ENCODE results near the gene MAFG. TPM values are rescaled to one million over a fixed set of nuclear protein-coding genes. Genes with fewer than 3 reads are reported as not detected.
A peak's percentile ranks its signal among the peaks of the same experiment; 100 is the strongest.

The MAFG gene
- total and polyA plus RNA-seq, 2 of the 13 experiments (the other 11 are each of a cell fraction or from before 2014, with no cell fraction given): 14.5 to 20.0 TPM

GRCh38 chr17:81911277-81911961 lies 16.1 kb downstream of the MAFG start, which contains the start of gene PCYT2 (continued):
- TF ChIP-seq GPBP1L1 (CRISPR knock-in tag; IDR thresholded peaks at IDR 0.05): no peak
- no peak for TF ChIP-seq MYNN (CRISPR knock-in tag; IDR thresholded peaks at IDR 0.05; ENCODE audit: low read depth)
- no peak for TF ChIP-seq ZNF619 (CRISPR knock-in tag; IDR thresholded peaks at IDR 0.05)
- no peak for TF ChIP-seq NFAT5 (CRISPR knock-in tag; IDR thresholded peaks at IDR 0.05)
- TF ChIP-seq DMAP1 (CRISPR knock-in tag; IDR thresholded peaks at IDR 0.05): no peak
- no peak for TF ChIP-seq SRY (CRISPR knock-in tag; IDR thresholded peaks at IDR 0.05)
- no peak for TF ChIP-seq ZBTB40 (IDR thresholded peaks at IDR 0.05)
- no peak for TF ChIP-seq ZBTB40 (CRISPR knock-in tag; IDR thresholded peaks at IDR 0.05)
- peak; percentile 30; the same call in 1 of the 2 replicates for TF ChIP-seq RFXAP (CRISPR knock-in tag; IDR thresholded peaks at IDR 0.05; ENCODE audit: borderline replicate concordance)
- no peak for TF ChIP-seq ZNF772 (CRISPR knock-in tag; IDR thresholded peaks at IDR 0.05)
- TF ChIP-seq ZNF17 (CRISPR knock-in tag; IDR thresholded peaks at IDR 0.05): no peak
- TF ChIP-seq KAT2B (IDR thresholded peaks at IDR 0.05; ENCODE audit: borderline replicate concordance, low read depth, low read length): no peak
- TF ChIP-seq PRMT3 (CRISPR knock-in tag; IDR thresholded peaks at IDR 0.05; ENCODE audit: borderline replicate concordance, low read depth): no peak
- TF ChIP-seq KDM5B (CRISPR knock-in tag; IDR thresholded peaks at IDR 0.05; ENCODE audit: borderline replicate concordance): no peak
- TF ChIP-seq ZNF367 (CRISPR knock-in tag; IDR thresholded peaks at IDR 0.05; ENCODE audit: borderline replicate concordance): no peak

All from HepG2 (cell line).